ENCODE results near the gene TMEFF2.

The TMEFF2 gene

DNA sequence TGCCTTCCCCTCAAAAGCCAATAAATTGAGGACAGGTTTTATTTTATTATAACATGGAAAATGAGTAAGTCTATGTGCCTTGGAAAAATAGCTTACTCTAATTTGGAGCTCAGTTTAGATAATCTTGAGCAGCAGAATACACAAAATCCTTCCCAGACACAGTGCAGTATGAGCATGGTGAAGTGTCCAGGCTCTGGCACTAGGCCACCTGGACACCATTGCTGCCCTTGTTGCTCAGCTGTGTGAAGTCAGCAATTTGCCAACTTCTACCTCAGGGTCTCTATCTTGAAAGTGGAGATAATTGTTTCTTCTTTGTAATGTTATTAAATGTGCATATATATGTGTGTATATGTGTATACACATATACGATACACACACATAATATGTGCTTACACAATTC, 242.9 kb downstream of the TMEFF2 start:
- no peak for DNase-seq (ENCODE audit: low read depth)
- no peak overlapping the region for H3K4me3 ChIP-seq (ENCODE audit: control insufficient read depth, low read depth, low read length)
- TF ChIP-seq CTCF (IDR thresholded peaks at IDR 0.05; ENCODE audit: control insufficient read depth, insufficient read depth, low read depth, low read length, missing control alignments) = no peak

GRCh38 chr2:191951376-191951775, 243.4 kb downstream of the TMEFF2 start:
- H3K4me3 ChIP-seq (ENCODE audit: control insufficient read depth, low read depth, low read length) = no peak overlapping the region
- no peak for TF ChIP-seq CTCF (IDR thresholded peaks at IDR 0.05; ENCODE audit: control insufficient read depth, insufficient read depth, low read depth, low read length, missing control alignments)
- DNase-seq (ENCODE audit: low read depth) = no peak

DNA sequence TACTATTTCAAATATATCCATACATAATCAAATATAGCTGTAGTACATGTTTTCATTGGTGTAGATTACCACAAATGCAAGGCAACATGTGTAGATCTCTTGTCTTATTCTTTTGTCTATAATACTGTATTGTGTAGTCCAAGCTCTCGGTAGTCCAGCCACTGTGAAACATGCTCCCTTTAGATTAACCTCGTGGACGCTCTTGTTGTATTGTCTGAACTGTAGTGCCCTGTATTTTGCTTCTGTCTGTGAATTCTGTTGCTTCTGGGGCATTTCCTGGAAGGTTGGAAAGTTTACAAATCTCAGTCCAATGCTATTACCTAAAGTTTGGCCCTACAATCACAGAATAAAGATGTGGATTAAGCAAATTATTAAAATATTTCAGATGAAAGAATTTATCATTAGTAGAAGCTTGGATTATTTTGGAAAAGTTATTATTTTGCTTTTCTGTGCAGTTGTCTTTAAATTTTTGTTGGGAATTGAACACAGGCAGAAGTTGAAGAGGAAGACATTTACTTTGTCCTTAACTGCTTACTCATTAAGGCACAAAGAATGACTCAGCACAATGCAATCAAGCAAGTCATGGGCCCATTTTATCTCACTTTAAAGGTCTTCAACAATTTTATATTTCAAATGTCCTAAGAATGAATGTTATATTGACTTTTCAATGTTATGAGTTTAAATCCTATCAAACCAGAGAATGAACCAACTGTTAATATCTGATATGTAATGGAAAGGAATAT, 244.4 kb downstream of the TMEFF2 start:
- H3K4me3 ChIP-seq (ENCODE audit: control insufficient read depth, low read depth, low read length) = no peak overlapping the region
- TF ChIP-seq CTCF (IDR thresholded peaks at IDR 0.05; ENCODE audit: control insufficient read depth, insufficient read depth, low read depth, low read length, missing control alignments) = no peak
- DNase-seq (ENCODE audit: low read depth) = peak; percentile 10

- no peak for DNase-seq (ENCODE audit: low read depth)
- H3K4me3 ChIP-seq (ENCODE audit: control insufficient read depth, low read depth, low read length) = no peak overlapping the region
- TF ChIP-seq CTCF (IDR thresholded peaks at IDR 0.05; ENCODE audit: control insufficient read depth, insufficient read depth, low read depth, low read length, missing control alignments) = no peak
Observed at GRCh38 chr2:191947235-191947634, 247.5 kb downstream of the TMEFF2 start.

GRCh38 chr2:191946471-191947182, 248.1 kb downstream of the TMEFF2 start:
- no peak for DNase-seq (ENCODE audit: low read depth)
- no peak for TF ChIP-seq CTCF (IDR thresholded peaks at IDR 0.05; ENCODE audit: control insufficient read depth, insufficient read depth, low read depth, low read length, missing control alignments)
- H3K4me3 ChIP-seq (ENCODE audit: control insufficient read depth, low read depth, low read length) = no peak overlapping the region

DNA sequence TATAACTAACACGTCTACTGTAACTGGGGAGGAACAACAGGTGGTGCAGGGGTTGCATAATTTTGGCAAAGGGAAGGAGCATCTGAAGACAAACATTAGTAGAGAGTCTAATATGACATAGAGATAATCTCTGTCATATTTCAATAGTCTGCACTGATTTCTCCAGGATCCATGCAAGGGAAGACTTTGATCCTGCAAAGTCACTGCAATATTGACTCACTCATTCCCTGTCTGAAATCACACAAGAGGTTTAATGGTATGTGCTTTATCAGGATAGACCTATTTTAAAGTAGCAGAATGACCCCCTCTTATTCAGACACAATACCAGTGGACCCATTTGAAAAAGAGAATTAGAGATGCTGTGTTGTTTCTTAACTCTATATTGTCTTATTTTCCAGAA, 249.1 kb downstream of the TMEFF2 start:
- DNase-seq (ENCODE audit: low read depth) = no peak
- no peak overlapping the region for H3K4me3 ChIP-seq (ENCODE audit: control insufficient read depth, low read depth, low read length)
- TF ChIP-seq CTCF (IDR thresholded peaks at IDR 0.05; ENCODE audit: control insufficient read depth, insufficient read depth, low read depth, low read length, missing control alignments) = no peak
